Vagina (tissue), 2 donors: ENCODE measurements around the gene ADGRE3.

Experiments
- POLR2A ChIP-seq, 2 donors: fragments of 450-650 bp; IDR thresholded peaks; one replicate each; pipeline ENCODE4 v1.6.1; 2017; ENCODE audit warnings: antibody characterized with exemption in 2 of 2, mild to moderate bottlenecking in 2 of 2, moderate library complexity in 2 of 2
- TF ChIP-seq, protein P1 (sequence below), 3 experiments: fragments of 450-650 bp in 2 of 3; fragments of 200-600 bp in 1 of 3; sonication (generic) in 1 of 3; IDR thresholded peaks; one replicate each; pipeline ENCODE4 v1.5.1; 2017 to 2019; ENCODE audit warnings: antibody characterized with exemption in 3 of 3, mild to moderate bottlenecking in 2 of 3, moderate library complexity in 2 of 3

DNA sequence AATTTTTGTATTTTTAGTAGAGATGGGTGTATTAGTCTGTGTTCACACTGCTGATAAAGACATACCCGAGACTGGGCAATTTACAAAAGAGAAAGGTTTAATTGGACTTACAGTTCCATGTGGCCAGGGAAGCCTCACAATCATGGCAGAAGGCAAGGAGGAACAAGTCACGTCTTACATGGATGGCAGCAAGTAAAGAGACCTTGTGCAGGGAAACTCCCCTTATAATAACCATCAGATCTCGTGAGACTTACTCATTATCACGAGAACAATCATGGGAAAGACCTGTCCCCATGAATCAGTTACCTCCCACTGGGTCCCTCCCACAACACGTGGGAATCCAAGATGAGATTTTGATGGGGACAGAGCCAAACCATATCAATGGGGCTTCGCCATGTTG is 29.8 kb upstream of the ADGRE3 start:
- no peak for TF ChIP-seq POLR2A (IDR thresholded peaks at IDR 0.05)
- TF ChIP-seq, protein P1, sequence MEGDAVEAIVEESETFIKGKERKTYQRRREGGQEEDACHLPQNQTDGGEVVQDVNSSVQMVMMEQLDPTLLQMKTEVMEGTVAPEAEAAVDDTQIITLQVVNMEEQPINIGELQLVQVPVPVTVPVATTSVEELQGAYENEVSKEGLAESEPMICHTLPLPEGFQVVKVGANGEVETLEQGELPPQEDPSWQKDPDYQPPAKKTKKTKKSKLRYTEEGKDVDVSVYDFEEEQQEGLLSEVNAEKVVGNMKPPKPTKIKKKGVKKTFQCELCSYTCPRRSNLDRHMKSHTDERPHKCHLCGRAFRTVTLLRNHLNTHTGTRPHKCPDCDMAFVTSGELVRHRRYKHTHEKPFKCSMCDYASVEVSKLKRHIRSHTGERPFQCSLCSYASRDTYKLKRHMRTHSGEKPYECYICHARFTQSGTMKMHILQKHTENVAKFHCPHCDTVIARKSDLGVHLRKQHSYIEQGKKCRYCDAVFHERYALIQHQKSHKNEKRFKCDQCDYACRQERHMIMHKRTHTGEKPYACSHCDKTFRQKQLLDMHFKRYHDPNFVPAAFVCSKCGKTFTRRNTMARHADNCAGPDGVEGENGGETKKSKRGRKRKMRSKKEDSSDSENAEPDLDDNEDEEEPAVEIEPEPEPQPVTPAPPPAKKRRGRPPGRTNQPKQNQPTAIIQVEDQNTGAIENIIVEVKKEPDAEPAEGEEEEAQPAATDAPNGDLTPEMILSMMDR (IDR thresholded peaks at IDR 0.05) = no peak
